H9 (cell line): ENCODE measurements around the gene GABRB3. TPM values are rescaled to one million over a fixed set of nuclear protein-coding genes. Genes with fewer than 3 reads are reported as not detected.
A peak's percentile ranks its signal among the peaks of the same experiment; 100 is the strongest.

Experiments used
- DNase-seq: peaks from one replicate; pipeline ENCODE4 v3.0.0-alpha.2; 2017
- H2AFZ ChIP-seq: one replicate; pipeline ENCODE4 v1.6.1; 2013; ENCODE audit warnings: mild to moderate bottlenecking, low read length, control low read depth, moderate library complexity
- H2AK5ac ChIP-seq: 2 replicates; pipeline ENCODE4 v1.6.1; 2013; ENCODE audit warnings: low read length, control low read depth, mixed read lengths; ENCODE audit not compliant: insufficient read length
- H2BK120ac ChIP-seq: one replicate; pipeline ENCODE4 v1.6.1; 2013; ENCODE audit warnings: low read depth, mild to moderate bottlenecking, low read length, control low read depth, inconsistent platforms; ENCODE audit not compliant: poor library complexity, severe bottlenecking
- H2BK12ac ChIP-seq: 2 replicates; pipeline ENCODE4 v1.6.1; 2013; ENCODE audit warnings: low read length, control low read depth, mixed read lengths, low read depth; ENCODE audit not compliant: insufficient read length
- H2BK15ac ChIP-seq: 2 replicates; pipeline ENCODE4 v1.6.1; 2013; ENCODE audit warnings: low read depth, low read length, control low read depth
- H2BK20ac ChIP-seq: one replicate; pipeline ENCODE4 v1.6.1; 2013; ENCODE audit warnings: low read depth, mild to moderate bottlenecking, low read length, control low read depth, inconsistent platforms; ENCODE audit not compliant: poor library complexity, severe bottlenecking
- H2BK5ac ChIP-seq: 2 replicates; pipeline ENCODE4 v1.6.1; 2013; ENCODE audit warnings: low read length, control low read depth, mixed read lengths; ENCODE audit not compliant: insufficient read length
- H3K14ac ChIP-seq: 2 replicates; pipeline ENCODE4 v1.6.1; 2013; ENCODE audit warnings: low read length, control low read depth; ENCODE audit not compliant: insufficient read depth
- H3K18ac ChIP-seq: 2 replicates; pipeline ENCODE4 v1.6.1; 2013; ENCODE audit warnings: low read depth, mild to moderate bottlenecking, mixed read lengths, low read length, control low read depth; ENCODE audit not compliant: insufficient read length
- H3K23ac ChIP-seq: 2 replicates; pipeline ENCODE4 v1.6.1; 2013; ENCODE audit warnings: low read length, control low read depth, mixed read lengths, low read depth; ENCODE audit not compliant: insufficient read length
- H3K23me2 ChIP-seq: 2 replicates; pipeline ENCODE4 v1.6.1; 2013; ENCODE audit warnings: low read depth, mild to moderate bottlenecking, mixed read lengths, low read length, control low read depth; ENCODE audit not compliant: insufficient read length, poor library complexity, severe bottlenecking
- H3K27ac ChIP-seq: 2 replicates; pipeline ENCODE4 v1.5.1; 2013; ENCODE audit warnings: low read length, control low read depth, mixed read lengths, low read depth; ENCODE audit not compliant: insufficient read length
- H3K27me3 ChIP-seq: 2 replicates; pipeline ENCODE4 v1.6.1; 2013; ENCODE audit warnings: low read length, control low read depth, inconsistent platforms; ENCODE audit not compliant: insufficient read depth
- H3K4ac ChIP-seq: 2 replicates; pipeline ENCODE4 v1.6.1; 2013; ENCODE audit warnings: low read depth, mild to moderate bottlenecking, control low read depth, inconsistent platforms, low read length, moderate library complexity
- H3K4me1 ChIP-seq: 2 replicates; pipeline ENCODE4 v1.6.1; 2013; ENCODE audit warnings: low read length, control low read depth, inconsistent platforms; ENCODE audit not compliant: insufficient read depth
- H3K4me2 ChIP-seq: 2 replicates; pipeline ENCODE4 v1.6.1; 2013; ENCODE audit warnings: low read length, control low read depth, mixed read lengths; ENCODE audit not compliant: insufficient read length, insufficient read depth
- H3K56ac ChIP-seq: 2 replicates; pipeline ENCODE4 v1.6.1; 2013; ENCODE audit warnings: low read depth, mild to moderate bottlenecking, mixed read lengths, low read length, control low read depth; ENCODE audit not compliant: insufficient read length
- H3K79me1 ChIP-seq: 2 replicates; pipeline ENCODE4 v1.6.1; 2013; ENCODE audit warnings: low read depth, mild to moderate bottlenecking, moderate library complexity, low read length, control low read depth, inconsistent platforms; ENCODE audit not compliant: insufficient read depth, poor library complexity, severe bottlenecking
- H3K79me2 ChIP-seq: 2 replicates; pipeline ENCODE4 v1.6.1; 2013; ENCODE audit warnings: low read length, control low read depth, inconsistent platforms; ENCODE audit not compliant: insufficient read depth
- H3K9ac ChIP-seq: 2 replicates; pipeline ENCODE4 v1.6.1; 2013; ENCODE audit warnings: low read length, control low read depth, mixed read lengths; ENCODE audit not compliant: insufficient read length; ENCODE audit errors: extremely low read depth
- H3K9me3 ChIP-seq: one replicate; pipeline ENCODE4 v1.6.1; 2013; ENCODE audit warnings: low read depth, low read length, inconsistent platforms; ENCODE audit not compliant: control insufficient read depth
- H3T11ph ChIP-seq: one replicate; pipeline ENCODE4 v1.6.1; 2013; ENCODE audit warnings: mild to moderate bottlenecking, low read length, control low read depth, inconsistent platforms
- H4K20me1 ChIP-seq: one replicate; pipeline ENCODE4 v1.6.1; 2013; ENCODE audit not compliant: control insufficient read depth, insufficient read length, insufficient read depth
- H4K5ac ChIP-seq: 2 replicates; pipeline ENCODE4 v1.6.1; 2013; ENCODE audit warnings: low read depth, mild to moderate bottlenecking, mixed read lengths, low read length, control low read depth; ENCODE audit not compliant: insufficient read length
- H4K8ac ChIP-seq: replicated peaks from 2 replicates; pipeline ENCODE4 v1.6.1; 2013; ENCODE audit warnings: low read length, control low read depth, mixed read lengths, low read depth; ENCODE audit not compliant: insufficient read length
- H4K91ac ChIP-seq: 2 replicates; pipeline ENCODE4 v1.6.1; 2013; ENCODE audit warnings: low read depth, mild to moderate bottlenecking, moderate library complexity, mixed read lengths, low read length, control low read depth; ENCODE audit not compliant: insufficient read length
- H3K27ac Mint-ChIP-seq, 3 experiments: 2 replicates in 2 of 3; 3 replicates in 1 of 3; pipeline ENCODE4 v1.8.0; 2020 to 2021; ENCODE audit warnings: mixed read lengths in 3 of 3, mild to moderate bottlenecking in 1 of 3, moderate library complexity in 1 of 3
- H3K27me3 Mint-ChIP-seq: 2 replicates; pipeline ENCODE4 v1.8.0; 2021; ENCODE audit warnings: low read depth, mild to moderate bottlenecking, moderate library complexity, mixed read lengths
- H3K36me3 Mint-ChIP-seq, 3 experiments: 2 replicates in 2 of 3; 3 replicates in 1 of 3; pipeline ENCODE4 v1.8.0; 2020 to 2021; ENCODE audit warnings: low read depth in 3 of 3, mixed read lengths in 3 of 3; ENCODE audit not compliant: insufficient read depth in 1 of 3
- H3K4me1 Mint-ChIP-seq, 2 experiments: 2 replicates each; pipeline ENCODE4 v1.8.0; 2020; ENCODE audit warnings: mixed read lengths in 2 of 2
- H3K4me3 Mint-ChIP-seq, 2 experiments: 2 replicates in 1 of 2; 3 replicates in 1 of 2; pipeline ENCODE4 v1.8.0; 2020 to 2021; ENCODE audit warnings: mild to moderate bottlenecking in 2 of 2, mixed read lengths in 2 of 2, moderate library complexity in 1 of 2
- H3K9me3 Mint-ChIP-seq, 2 experiments: 2 replicates in 1 of 2; 3 replicates in 1 of 2; pipeline ENCODE4 v1.8.0; 2020; ENCODE audit warnings: mild to moderate bottlenecking in 2 of 2, mixed read lengths in 2 of 2, moderate library complexity in 1 of 2
- WGBS: extraction: QIAGEN DNeasy Blood & Tissue Kit; methylation state at CpG from one replicate; pipeline ENCODE4 v1.1.7; 2013; ENCODE audit warnings: missing lambda C conversion rate, low lambda C conversion rate, mixed read lengths; ENCODE audit not compliant: insufficient read length; ENCODE audit errors: extremely low coverage; 5-methylcytosine and 5-hydroxymethylcytosine counted together
- total RNA-seq: library from RNA; stranded (reverse); gene quantifications from 2 replicates; pipeline ENCODE4 v1.2.1, GENCODE V29; 2021
- TF ChIP-seq, protein P1 (sequence below): fragments of 200-600 bp; sonication (generic); conservative IDR thresholded peaks from 3 replicates; pipeline ENCODE4 v1.8.0; 2021; ENCODE audit warnings: antibody characterized with exemption, mild to moderate bottlenecking

The GABRB3 gene
- total RNA-seq, 1 experiment from 2014 or later = 98.2 TPM

DNA sequence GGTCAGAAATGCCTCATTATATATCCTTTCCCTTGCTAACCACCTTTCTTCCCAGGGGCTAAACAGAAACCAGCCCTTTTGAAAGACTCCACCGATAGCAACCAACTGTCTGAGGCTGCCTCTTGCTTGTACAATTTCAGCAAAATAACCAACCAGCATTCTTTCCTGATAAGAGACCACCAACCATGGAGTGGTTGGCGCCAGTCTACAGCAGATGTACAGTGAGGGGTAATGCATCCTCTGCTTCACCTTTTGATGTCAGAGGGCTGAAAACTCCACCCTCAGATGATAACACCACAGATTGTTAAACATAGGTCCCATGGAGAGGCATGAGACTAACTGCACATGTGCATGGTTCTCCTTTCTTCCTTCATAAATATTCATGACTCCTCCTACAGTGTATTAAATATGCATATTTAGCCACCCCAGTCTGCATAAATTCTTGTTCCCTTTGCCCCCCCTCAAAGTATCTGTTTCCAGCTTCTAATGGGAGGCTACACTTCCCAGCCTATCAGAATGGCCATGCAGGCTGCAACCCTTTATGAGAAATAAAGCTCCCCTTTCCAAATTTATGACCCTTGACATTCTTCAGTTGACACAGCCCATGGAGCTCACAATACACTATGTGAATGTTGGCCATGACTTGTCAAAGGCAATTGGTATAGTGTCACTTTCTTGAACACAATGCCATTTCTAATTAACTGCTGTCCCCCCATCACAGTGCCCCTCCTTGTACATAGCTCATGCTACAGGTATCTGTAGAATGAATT lies 48.3 kb downstream of the GABRB3 start:
- Histone ChIP-seq H3K56ac (no peak overlapping the region), H3K23me2 (no peaks in the 10 kb centered on the region), H2BK5ac (no peak overlapping the region), H3K23ac (no peak overlapping the region), H3K79me2 (peaks cover 14% of the 10 kb centered on the region; the same call in 1 of the 2 replicates), H3K79me1 (peaks cover 3% of the 10 kb centered on the region), H3K4me2 (no peak overlapping the region), H3K27ac (no peak overlapping the region), H3K4ac (no peak overlapping the region), H2AFZ (no peak overlapping the region), H3K9ac (no peak overlapping the region), H3K27me3 (no peaks in the 10 kb centered on the region), H3K4me1 (peaks cover 33% of the 10 kb centered on the region; the same call in 1 of the 2 replicates), H4K20me1 (no peaks in the 10 kb centered on the region), H2AK5ac (no peak overlapping the region), H3K18ac (no peak overlapping the region), H2BK15ac (no peak overlapping the region), H2BK120ac (no peak overlapping the region), H4K91ac (no peak overlapping the region), H4K5ac (no peak overlapping the region), H2BK20ac (no peak overlapping the region), H3K14ac (no peak overlapping the region), H4K8ac (no peak overlapping the region), H3T11ph (no peak overlapping the region), H2BK12ac (no peak overlapping the region), H3K9me3 (no peaks in the 10 kb centered on the region)
- Mint-ChIP-seq H3K4me1 (peaks cover 54 to 69% of the 10 kb centered on the region in 2 experiments), H3K9me3 (no peaks in the 10 kb centered on the region), H3K27me3 (peaks cover 19% of the 10 kb centered on the region), H3K36me3 (peaks cover 0 to 3% (median 0%) of the 10 kb centered on the region in 3 experiments; a peak in 1 of 7 replicates), H3K4me3 (no peak overlapping the region), H3K27ac (peak overlapping the region in 1 of 3 experiments; percentile 6; a peak in 1 of 7 replicates)
- TF ChIP-seq, protein P1, sequence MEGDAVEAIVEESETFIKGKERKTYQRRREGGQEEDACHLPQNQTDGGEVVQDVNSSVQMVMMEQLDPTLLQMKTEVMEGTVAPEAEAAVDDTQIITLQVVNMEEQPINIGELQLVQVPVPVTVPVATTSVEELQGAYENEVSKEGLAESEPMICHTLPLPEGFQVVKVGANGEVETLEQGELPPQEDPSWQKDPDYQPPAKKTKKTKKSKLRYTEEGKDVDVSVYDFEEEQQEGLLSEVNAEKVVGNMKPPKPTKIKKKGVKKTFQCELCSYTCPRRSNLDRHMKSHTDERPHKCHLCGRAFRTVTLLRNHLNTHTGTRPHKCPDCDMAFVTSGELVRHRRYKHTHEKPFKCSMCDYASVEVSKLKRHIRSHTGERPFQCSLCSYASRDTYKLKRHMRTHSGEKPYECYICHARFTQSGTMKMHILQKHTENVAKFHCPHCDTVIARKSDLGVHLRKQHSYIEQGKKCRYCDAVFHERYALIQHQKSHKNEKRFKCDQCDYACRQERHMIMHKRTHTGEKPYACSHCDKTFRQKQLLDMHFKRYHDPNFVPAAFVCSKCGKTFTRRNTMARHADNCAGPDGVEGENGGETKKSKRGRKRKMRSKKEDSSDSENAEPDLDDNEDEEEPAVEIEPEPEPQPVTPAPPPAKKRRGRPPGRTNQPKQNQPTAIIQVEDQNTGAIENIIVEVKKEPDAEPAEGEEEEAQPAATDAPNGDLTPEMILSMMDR = no peak
- WGBS = no CpG with 5 or more reads among the region's 2 CpGs
- DNase-seq = no peak
